ENCODE results near the gene CDH15. TPM values are rescaled to one million over a fixed set of nuclear protein-coding genes. Genes with fewer than 3 reads are reported as not detected.

Gene CDH15
- 100 to 1,000 TPM in 10 of 12 donors, 10 to 100 TPM in 2; 83.2 to 459 (median 134) TPM for polyA plus RNA-seq (ENCODE audit: insufficient read length in 12 of 12)
- long read RNA-seq, donor 1, result 0 reads
- long read RNA-seq, donor 2, transcript CDH15-201 (14 exons, 2,847 nt), result major isoform, 20 of 75 reads
- long read RNA-seq, donor 2, partial matches to known transcripts, result 53 of 75 reads
- long read RNA-seq, donor 2, other reads (novel, unspliced or antisense), result 0 of 75 reads
- long read RNA-seq, donor 3, transcript CDH15-201 (14 exons, 2,847 nt), result major isoform, 14 of 56 reads
- long read RNA-seq, donor 3, partial matches to known transcripts, result 41 of 56 reads
- long read RNA-seq, donor 3, other reads (novel, unspliced or antisense), result 0 of 56 reads
- long read RNA-seq, donor 4, partial matches to known transcripts, result 33 of 37 reads
- long read RNA-seq, donor 4, other reads (novel, unspliced or antisense), result 0 of 37 reads
- long read RNA-seq, donor 5, transcript CDH15-203 (5 exons, 1,587 nt), result minor isoform, 5 of 93 reads
- long read RNA-seq, donor 5, transcript CDH15-201 (14 exons, 2,847 nt), result major isoform, 32 of 93 reads
- long read RNA-seq, donor 5, partial matches to known transcripts, result 56 of 93 reads
- long read RNA-seq, donor 5, other reads (novel, unspliced or antisense), result 0 of 93 reads
- long read RNA-seq, donor 6, transcript CDH15-201 (14 exons, 2,847 nt), result major isoform, 14 of 39 reads
- long read RNA-seq, donor 6, partial matches to known transcripts, result 22 of 39 reads
- long read RNA-seq, donor 6, other reads (novel, unspliced or antisense), result 0 of 39 reads
- long read RNA-seq, donor 7, transcript CDH15-201 (14 exons, 2,847 nt), result major isoform, 5 of 20 reads
- long read RNA-seq, donor 7, partial matches to known transcripts, result 14 of 20 reads
- long read RNA-seq, donor 7, other reads (novel, unspliced or antisense), result 0 of 20 reads
- long read RNA-seq, donor 8, transcript CDH15-201 (14 exons, 2,847 nt), result major isoform, 22 of 86 reads
- long read RNA-seq, donor 8, partial matches to known transcripts, result 60 of 86 reads
- long read RNA-seq, donor 8, other reads (novel, unspliced or antisense), result 0 of 86 reads
- long read RNA-seq, donor 9, transcript CDH15-201 (14 exons, 2,847 nt), result major isoform, 8 of 18 reads
- long read RNA-seq, donor 9, partial matches to known transcripts, result 9 of 18 reads
- long read RNA-seq, donor 9, other reads (novel, unspliced or antisense), result 0 of 18 reads
- long read RNA-seq, donor 10, transcript CDH15-203 (5 exons, 1,587 nt), result minor isoform, 7 of 78 reads
- long read RNA-seq, donor 10, transcript CDH15-201 (14 exons, 2,847 nt), result major isoform, 46 of 78 reads
- long read RNA-seq, donor 10, partial matches to known transcripts, result 25 of 78 reads
- long read RNA-seq, donor 10, other reads (novel, unspliced or antisense), result 0 of 78 reads
- long read RNA-seq, donor 11, transcript CDH15-201 (14 exons, 2,847 nt), result major isoform, 20 of 91 reads
- long read RNA-seq, donor 11, partial matches to known transcripts, result 68 of 91 reads
- long read RNA-seq, donor 11, other reads (novel, unspliced or antisense), result 0 of 91 reads

- DNase-seq, result peak; percentile 86
These were observed at the start of gene CDH15 for GRCh38 chr16:89171216-89172170. Gene CDH15, plus strand, starts transcription at chr16:89171748. Its CDS starts 84 bp downstream, at chr16:89171832.

- DNase-seq, result no peak
These were observed 49.2 kb upstream of the CDH15 start for GRCh38 chr16:89122322-89122851.

GRCh38 chr16:89123001-89123830, 48.3 kb upstream of the CDH15 start:
- DNase-seq, result no peak

GRCh38 chr16:89123831-89124100, 47.8 kb upstream of the CDH15 start:
- DNase-seq, result no peak

- no peak for DNase-seq
These were observed 42.2 kb upstream of the CDH15 start for GRCh38 chr16:89129378-89129777.

- DNase-seq, result no peak
These were observed 41.1 kb upstream of the CDH15 start for GRCh38 chr16:89130448-89130847.

- DNase-seq, result no peak
These were observed 39.8 kb upstream of the CDH15 start for GRCh38 chr16:89131783-89132182.

- DNase-seq, result no peak
These were observed 39.1 kb upstream of the CDH15 start for GRCh38 chr16:89132194-89133005.

GRCh38 chr16:89133457-89134127, 38.0 kb upstream of the CDH15 start:
- no peak for DNase-seq

- DNase-seq, result no peak
These were observed 37.3 kb upstream of the CDH15 start for GRCh38 chr16:89134269-89134668.

GRCh38 chr16:89135166-89135565, 36.4 kb upstream of the CDH15 start:
- no peak for DNase-seq

- DNase-seq, result no peak
These were observed 35.4 kb upstream of the CDH15 start for GRCh38 chr16:89135971-89136765.

- no peak for DNase-seq
These were observed 34.6 kb upstream of the CDH15 start for GRCh38 chr16:89136931-89137330.

GRCh38 chr16:89137666-89138512, 33.7 kb upstream of the CDH15 start:
- no peak for DNase-seq

GRCh38 chr16:89138513-89138795, 33.1 kb upstream of the CDH15 start:
- no peak for DNase-seq

All from muscle of arm (tissue), 14 donors.